ENCODE results near the gene IFT80. TPM values are rescaled to one million over a fixed set of nuclear protein-coding genes. Genes with fewer than 3 reads are reported as not detected.

IFT80 gene
- total and polyA plus RNA-seq, 12 donors, result 11.0 to 37.3 (median 22.1) TPM

GRCh38 chr3:160403796-160404470 is 4.9 kb upstream of the IFT80 start:
- no peaks in the 10 kb centered on the region for H3K4me1 ChIP-seq (replicated peaks in 1 of 2)
- intact Hi-C loops (cut with DNase I), result no loop called here

GRCh38 chr3:160403028-160403545 is 4.1 kb upstream of the IFT80 start:
- no peak for DNase-seq
- TF ChIP-seq POLR2A (IDR thresholded peaks at IDR 0.05) (no peak), CTCF (IDR thresholded peaks at IDR 0.05) (no peak)
- no peaks in the 10 kb centered on the region for H3K36me3 ChIP-seq (replicated peaks in 1 of 2)
- H3K9me3 ChIP-seq (replicated peaks in 1 of 3), result no peaks in the 10 kb centered on the region
- no peaks in the 10 kb centered on the region for H3K27me3 ChIP-seq
- peak overlapping the region in 1 of 4 donors; percentile 73 for H3K4me3 ChIP-seq
- H3K4me1 ChIP-seq (replicated peaks in 1 of 2), result peaks cover 0 to 6% of the 10 kb centered on the region in 2 donors
- intact Hi-C loops (cut with DNase I), result no loop called here
- peak overlapping the region in 1 of 5 donors; percentile 90 for H3K27ac ChIP-seq
- 51 to 55% (median 53%) methylated on average over 2 of the region's 2 CpGs for WGBS, 4 donors

More at GRCh38 chr3:160403796-160404470, 4.9 kb upstream of the IFT80 start:
- H3K36me3 ChIP-seq (replicated peaks in 1 of 2), result no peaks in the 10 kb centered on the region
- H3K9me3 ChIP-seq (replicated peaks in 1 of 3), result no peaks in the 10 kb centered on the region
- peak overlapping the region in 1 of 5 donors; percentile 19 for H3K27ac ChIP-seq
- 48 to 58% (median 54%) methylated on average over 7 of the region's 7 CpGs for WGBS, 4 donors
- no peaks in the 10 kb centered on the region for H3K27me3 ChIP-seq
- peak overlapping the region in 1 of 4 donors; percentile 1 for H3K4me3 ChIP-seq
- no peak for DNase-seq
- TF ChIP-seq POLR2A (IDR thresholded peaks at IDR 0.05) (no peak), CTCF (IDR thresholded peaks at IDR 0.05) (no peak)

- Histone ChIP-seq H3K4me1 (replicated peaks in 1 of 2) (peaks cover 0 to 9% of the 10 kb centered on the region in 2 donors), H3K36me3 (replicated peaks in 1 of 2) (no peaks in the 10 kb centered on the region), H3K27ac (peak overlapping the region in 2 of 5 donors; percentile 13 to 90), H3K4me3 (peak overlapping the region in 2 of 4 donors; percentile 7 to 73), H3K27me3 (no peaks in the 10 kb centered on the region), H3K9me3 (replicated peaks in 1 of 3) (no peaks in the 10 kb centered on the region)
- DNase-seq, result no peak
- 38 to 47% (median 43%) methylated on average over 11 of the region's 11 CpGs for WGBS, 4 donors
- no peak for TF ChIP-seq POLR2A (IDR thresholded peaks at IDR 0.05)
- no peak for TF ChIP-seq CTCF (IDR thresholded peaks at IDR 0.05)
- intact Hi-C loops (cut with DNase I), result no loop called here
These were observed 3.4 kb upstream of the IFT80 start for GRCh38 chr3:160402221-160403027.

All from adrenal gland (tissue), 12 donors.